Gastrocnemius medialis (tissue), 4 donors: ENCODE data around the gene TNN.

Experiments
- CTCF ChIP-seq, 5 experiments: fragments of 450-650 bp in 3 of 5; fragments of 200-600 bp in 2 of 5; sonication (generic) in 2 of 5; IDR thresholded peaks in 4 of 5; conservative IDR thresholded peaks in 1 of 5; 1 replicate in 4 of 5; 2 replicates in 1 of 5; pipeline ENCODE4 v1.5.1; 2016 to 2019; ENCODE audit warnings: antibody characterized with exemption in 5 of 5, mild to moderate bottlenecking in 3 of 5, moderate library complexity in 3 of 5
- POLR2A ChIP-seq, 2 donors: fragments of 450-650 bp; IDR thresholded peaks; one replicate each; pipeline ENCODE4 v1.6.1; 2017; ENCODE audit warnings: antibody characterized with exemption in 2 of 2, mild to moderate bottlenecking in 2 of 2, moderate library complexity in 2 of 2

DNA sequence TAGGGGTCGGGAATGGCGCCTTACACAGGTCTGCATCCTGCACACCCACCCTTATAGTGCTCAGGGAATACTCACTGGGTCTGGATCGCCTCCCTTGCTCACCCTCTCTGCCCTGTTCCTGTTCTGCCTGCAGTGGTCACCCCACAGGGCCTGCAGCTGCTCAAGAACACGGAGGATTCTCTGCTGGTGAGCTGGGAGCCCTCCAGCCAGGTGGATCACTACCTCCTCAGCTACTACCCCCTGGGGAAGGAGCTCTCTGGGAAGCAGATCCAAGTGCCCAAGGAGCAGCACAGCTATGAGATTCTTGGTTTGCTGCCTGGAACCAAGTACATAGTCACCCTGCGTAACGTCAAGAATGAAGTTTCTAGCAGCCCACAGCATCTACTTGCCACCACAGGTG is 12.4 kb downstream of the TNN start:
- TF ChIP-seq CTCF (IDR thresholded peaks at IDR 0.05 in 4 of 5, conservative IDR thresholded peaks at IDR 0.05 in 1 of 5) (no peak), POLR2A (IDR thresholded peaks at IDR 0.05) (no peak)
